Measurements from ENCODE around the gene TRABD.
"Not testable (repeated sequence)": the region's sequence is repeated elsewhere in the genome, so short reads cannot be mapped to it uniquely, and the experiment has no call there.

DNA sequence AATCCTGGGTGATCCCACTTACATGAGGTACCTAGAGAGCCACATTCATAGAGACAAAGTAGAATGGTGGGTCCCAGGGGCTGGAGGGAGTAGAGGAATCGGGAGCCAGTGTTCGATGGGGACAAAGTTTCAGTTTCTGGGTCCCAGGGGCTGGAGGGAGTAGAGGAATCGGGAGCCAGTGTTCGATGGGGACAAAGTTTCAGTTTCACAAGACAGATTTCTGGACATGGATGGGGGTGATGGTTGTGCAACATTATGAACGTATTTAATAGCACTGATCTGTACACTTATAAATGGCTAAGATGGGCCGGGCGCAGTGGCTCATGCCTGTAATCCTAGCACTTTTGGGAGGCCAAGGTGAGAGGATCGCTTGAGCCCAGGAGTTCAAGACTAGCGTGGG is 19.3 kb downstream of the TRABD start:
- not testable (repeated sequence) for TF ChIP-seq EP300 (IDR thresholded peaks at IDR 0.05); POLR2A (IDR thresholded peaks at IDR 0.05; ENCODE audit: low read depth)

Measured in esophagus muscularis mucosa (tissue), 2 donors.